ENCODE results near the gene SSRP1.
"Not testable (repeated sequence)": the region's sequence is repeated elsewhere in the genome, so short reads cannot be mapped to it uniquely, and the experiment has no call there.

The SSRP1 gene

DNA sequence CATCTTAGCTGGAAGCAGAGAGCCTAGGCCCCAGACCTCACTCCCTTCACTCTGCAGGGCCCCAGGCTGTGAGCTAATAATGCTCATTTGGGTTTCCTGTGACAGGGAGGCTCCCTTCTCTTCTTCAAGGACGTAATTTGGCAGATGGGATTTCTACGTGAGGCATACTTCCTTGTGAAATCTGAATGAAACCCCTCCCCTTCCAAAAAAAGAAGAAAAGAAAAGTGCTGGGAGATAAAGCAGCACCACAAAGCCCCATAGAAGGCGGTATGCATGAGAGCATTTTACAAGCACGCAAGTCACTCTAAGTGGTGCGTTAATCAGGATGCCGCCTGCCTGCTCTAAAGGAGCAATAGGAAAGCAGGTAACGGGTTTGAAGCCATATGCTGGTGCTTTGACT lies 8.1 kb upstream of the SSRP1 start:
- TF ChIP-seq POLR2A (IDR thresholded peaks at IDR 0.05; ENCODE audit: low read depth, low read length) (no peak), TAF1 (IDR thresholded peaks at IDR 0.05; ENCODE audit: low read depth, low read length) (no peak), PAX5 (IDR thresholded peaks at IDR 0.05; ENCODE audit: insufficient read depth, low read length, severe bottlenecking) (no peak), SPI1 (IDR thresholded peaks at IDR 0.05; ENCODE audit: low read depth, low read length) (no peak), POLR2AphosphoS5 (IDR thresholded peaks at IDR 0.05; ENCODE audit: low read depth, low read length) (no peak), POU2F2 (IDR thresholded peaks at IDR 0.05; ENCODE audit: low read depth, low read length) (no peak)
- no peak for FAIRE-seq
- no peak for DNase-seq (ENCODE audit: insufficient read length, low spot score)

DNA sequence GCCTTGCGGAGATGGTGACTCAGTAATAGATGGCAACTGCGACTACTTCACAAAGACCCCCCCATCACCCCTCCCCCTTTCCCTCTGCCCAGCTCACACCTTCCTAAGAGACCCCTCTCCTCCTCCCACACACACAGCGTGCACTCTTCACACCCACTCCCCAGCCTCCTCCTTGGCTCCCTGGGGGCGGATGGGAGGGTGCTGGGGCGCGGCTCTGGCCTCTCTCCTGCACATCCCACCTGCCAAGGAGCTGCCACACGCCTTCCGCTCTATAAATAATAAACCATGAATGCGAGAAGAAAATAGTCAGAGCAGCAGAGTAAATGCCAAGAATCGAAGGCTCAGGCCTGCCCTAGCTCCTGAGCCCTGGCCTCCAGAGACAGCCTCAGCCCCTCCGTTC lies 7.0 kb upstream of the SSRP1 start:
- DNase-seq (ENCODE audit: insufficient read length, low spot score) (no peak), FAIRE-seq (no peak)
- TF ChIP-seq POU2F2 (IDR thresholded peaks at IDR 0.05; ENCODE audit: low read depth, low read length) (no peak), TAF1 (IDR thresholded peaks at IDR 0.05; ENCODE audit: low read depth, low read length) (no peak), PAX5 (IDR thresholded peaks at IDR 0.05; ENCODE audit: insufficient read depth, low read length, severe bottlenecking) (no peak), POLR2A (IDR thresholded peaks at IDR 0.05; ENCODE audit: low read depth, low read length) (no peak), POLR2AphosphoS5 (IDR thresholded peaks at IDR 0.05; ENCODE audit: low read depth, low read length) (no peak), SPI1 (IDR thresholded peaks at IDR 0.05; ENCODE audit: low read depth, low read length) (no peak)

DNA sequence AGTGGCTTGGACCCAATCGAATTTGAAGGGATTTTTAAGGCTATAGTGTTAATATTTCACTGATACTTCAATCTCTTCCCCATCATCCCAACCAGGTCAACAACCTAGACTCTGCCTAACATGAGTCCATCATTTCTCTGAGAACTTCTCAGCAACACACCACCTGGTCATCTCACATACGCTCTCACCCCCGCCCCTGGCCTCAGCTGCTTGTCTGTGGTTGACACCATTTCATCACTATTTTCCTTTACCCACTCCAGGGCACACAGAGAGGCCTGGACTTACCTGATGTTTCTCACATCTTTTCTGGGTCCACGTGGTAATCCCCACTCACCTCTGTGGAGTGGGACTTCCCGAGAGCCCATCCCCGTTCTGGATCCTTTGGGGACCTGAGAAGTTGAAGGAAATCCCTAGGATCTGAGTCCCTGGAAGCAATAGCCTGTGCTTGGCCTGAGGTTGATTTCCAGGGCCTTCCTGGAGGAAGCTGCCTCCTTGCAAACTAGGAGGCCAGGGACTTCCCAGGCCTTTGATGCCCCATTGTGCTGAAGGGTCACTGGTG lies 5.6 kb upstream of the SSRP1 start:
- no peak for TF ChIP-seq TAF1 (IDR thresholded peaks at IDR 0.05; ENCODE audit: low read depth, low read length)
- no peak for TF ChIP-seq POU2F2 (IDR thresholded peaks at IDR 0.05; ENCODE audit: low read depth, low read length)
- TF ChIP-seq PAX5 (IDR thresholded peaks at IDR 0.05; ENCODE audit: insufficient read depth, low read length, severe bottlenecking) = no peak
- no peak for TF ChIP-seq POLR2A (IDR thresholded peaks at IDR 0.05; ENCODE audit: low read depth, low read length)
- no peak for TF ChIP-seq POLR2AphosphoS5 (IDR thresholded peaks at IDR 0.05; ENCODE audit: low read depth, low read length)
- TF ChIP-seq SPI1 (IDR thresholded peaks at IDR 0.05; ENCODE audit: low read depth, low read length) = no peak
- no peak for FAIRE-seq
- no peak for DNase-seq (ENCODE audit: insufficient read length, low spot score)

GRCh38 chr11:57340039-57340615 lies 4.4 kb upstream of the SSRP1 start:
- TF ChIP-seq POU2F2 (IDR thresholded peaks at IDR 0.05; ENCODE audit: low read depth, low read length) (no peak), POLR2AphosphoS5 (IDR thresholded peaks at IDR 0.05; ENCODE audit: low read depth, low read length) (no peak), TAF1 (IDR thresholded peaks at IDR 0.05; ENCODE audit: low read depth, low read length) (no peak), POLR2A (IDR thresholded peaks at IDR 0.05; ENCODE audit: low read depth, low read length) (no peak), PAX5 (IDR thresholded peaks at IDR 0.05; ENCODE audit: insufficient read depth, low read length, severe bottlenecking) (no peak), SPI1 (IDR thresholded peaks at IDR 0.05; ENCODE audit: low read depth, low read length) (no peak)
- no peak for FAIRE-seq
- DNase-seq (ENCODE audit: insufficient read length, low spot score) = no peak

- DNase-seq (ENCODE audit: insufficient read length, low spot score) (no peak), FAIRE-seq (no peak)
- no peak for TF ChIP-seq PAX5 (IDR thresholded peaks at IDR 0.05; ENCODE audit: insufficient read depth, low read length, severe bottlenecking)
- TF ChIP-seq SPI1 (IDR thresholded peaks at IDR 0.05; ENCODE audit: low read depth, low read length) = no peak
Observed at GRCh38 chr11:57339328-57339727, 3.6 kb upstream of the SSRP1 start.

- TF ChIP-seq POLR2A (IDR thresholded peaks at IDR 0.05; ENCODE audit: low read depth, low read length) (no peak), POLR2AphosphoS5 (IDR thresholded peaks at IDR 0.05; ENCODE audit: low read depth, low read length) (no peak), POU2F2 (IDR thresholded peaks at IDR 0.05; ENCODE audit: low read depth, low read length) (no peak), PAX5 (IDR thresholded peaks at IDR 0.05; ENCODE audit: insufficient read depth, low read length, severe bottlenecking) (no peak), TAF1 (IDR thresholded peaks at IDR 0.05; ENCODE audit: low read depth, low read length) (no peak), SPI1 (IDR thresholded peaks at IDR 0.05; ENCODE audit: low read depth, low read length) (no peak)
- DNase-seq (ENCODE audit: insufficient read length, low spot score) = no peak
- FAIRE-seq = no peak
Observed at GRCh38 chr11:57338142-57338541, 2.5 kb upstream of the SSRP1 start, which contains the start of gene P2RX3. Gene P2RX3 (plus strand): TSS chr11:57338352. CDS start chr11:57338551, 199 bp downstream.

- DNase-seq (ENCODE audit: insufficient read length, low spot score); FAIRE-seq: not testable (repeated sequence)
Observed at GRCh38 chr11:57336856-57337255, 1.2 kb upstream of the SSRP1 start.

DNA sequence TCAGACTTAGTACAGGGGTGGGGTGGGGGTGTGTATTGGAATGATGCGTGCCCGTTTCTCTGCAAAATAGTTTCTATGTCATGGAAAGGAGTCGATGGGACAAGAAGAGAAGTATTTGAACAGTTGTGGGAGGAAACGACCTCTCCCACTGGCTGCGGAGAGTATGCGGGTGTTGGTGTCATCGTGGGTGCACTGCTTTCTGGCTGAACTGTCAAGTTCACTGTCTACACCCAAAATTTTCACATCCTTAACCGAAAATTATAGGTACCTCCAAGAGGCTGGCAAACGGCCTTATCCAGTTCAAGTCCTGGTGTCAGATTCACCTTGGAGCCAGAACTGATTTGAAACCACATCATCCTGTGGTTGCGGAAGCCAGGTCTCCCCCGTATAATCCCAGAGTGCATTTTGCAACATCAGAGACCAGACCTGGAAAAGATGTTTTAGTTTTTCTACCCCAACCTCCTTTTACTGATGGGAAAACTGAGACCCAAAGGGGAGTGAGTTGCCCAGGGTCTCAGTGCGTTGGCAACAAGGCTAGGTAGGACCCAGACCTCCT lies 497 bp upstream of the SSRP1 start:
- FAIRE-seq (no peak), DNase-seq (ENCODE audit: insufficient read length, low spot score) (no peak)
- TF ChIP-seq PAX5 (IDR thresholded peaks at IDR 0.05; ENCODE audit: insufficient read depth, low read length, severe bottlenecking) (no peak), POU2F2 (IDR thresholded peaks at IDR 0.05; ENCODE audit: low read depth, low read length) (no peak), SPI1 (IDR thresholded peaks at IDR 0.05; ENCODE audit: low read depth, low read length) (no peak), POLR2A (IDR thresholded peaks at IDR 0.05; ENCODE audit: low read depth, low read length) (no peak; the same call in 1 of the 2 replicates)

DNA sequence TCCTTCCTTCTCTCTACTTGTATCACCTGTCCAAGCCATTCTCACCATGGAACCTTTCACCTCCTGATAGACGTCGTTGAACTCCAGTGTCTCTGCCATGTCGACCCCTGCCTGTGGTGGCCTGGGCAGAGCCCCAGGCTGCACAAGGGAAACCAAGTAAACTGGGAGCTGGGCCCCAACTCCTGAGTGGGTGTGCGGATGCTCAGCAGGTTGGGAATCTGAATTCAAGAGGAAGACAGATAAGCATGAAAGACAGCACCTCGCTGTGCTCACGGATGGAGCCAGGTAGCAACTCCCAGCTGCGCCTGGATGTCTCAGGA lies 709 bp downstream of the SSRP1 start:
- DNase-seq (ENCODE audit: insufficient read length, low spot score) (no peak), FAIRE-seq (peak; percentile 77)
- TF ChIP-seq POU2F2 (IDR thresholded peaks at IDR 0.05; ENCODE audit: low read depth, low read length) = peak; percentile 27; the same call in 1 of the 2 replicates
- TF ChIP-seq SPI1 (IDR thresholded peaks at IDR 0.05; ENCODE audit: low read depth, low read length) = no peak

- TF ChIP-seq POLR2A (IDR thresholded peaks at IDR 0.05; ENCODE audit: low read depth, low read length) (no peak), PAX5 (IDR thresholded peaks at IDR 0.05; ENCODE audit: insufficient read depth, low read length, severe bottlenecking) (no peak), POU2F2 (IDR thresholded peaks at IDR 0.05; ENCODE audit: low read depth, low read length) (no peak), SPI1 (IDR thresholded peaks at IDR 0.05; ENCODE audit: low read depth, low read length) (no peak)
- FAIRE-seq (no peak), DNase-seq (ENCODE audit: insufficient read length, low spot score) (no peak)
Observed at GRCh38 chr11:57332694-57333440, 2.8 kb downstream of the SSRP1 start.

Data from GM12891 (cell line).